Natural killer cell (primary cell): Measurements from ENCODE around the gene RGS21. TPM values are rescaled to one million over a fixed set of nuclear protein-coding genes. Genes with fewer than 3 reads are reported as not detected.

ENCODE experiments used
- ATAC-seq, 3 donors: fragments of 150-1000 bp in 2 of 3; fragments of 200-7000 bp in 1 of 3; cut with Tn5 transposase; 1 replicate in 1 of 3; 2 replicates in 2 of 3; pipeline ENCODE4 v1.10.0; 2021; ENCODE audit warnings: mild to moderate bottlenecking in 2 of 3, moderate library complexity in 2 of 3
- DNase-seq, 2 donors: peaks; one replicate each; pipeline versions ENCODE4 v3.0.0 to v3.0.0-alpha.2; 2013 to 2021; ENCODE audit warnings: mixed read lengths in 1 of 2
- H3K27ac ChIP-seq: one replicate; pipeline ENCODE4 v1.5.1; 2013; ENCODE audit warnings: mild to moderate bottlenecking, low read length
- H3K27me3 ChIP-seq: one replicate; pipeline ENCODE4 v1.6.1; 2013; ENCODE audit warnings: low read length; ENCODE audit not compliant: control insufficient read depth, insufficient read depth
- H3K36me3 ChIP-seq: one replicate; pipeline ENCODE4 v1.6.1; 2013; ENCODE audit warnings: low read length; ENCODE audit not compliant: control insufficient read depth, insufficient read depth
- H3K4me1 ChIP-seq: one replicate; pipeline ENCODE4 v1.6.1; 2013; ENCODE audit warnings: low read length; ENCODE audit not compliant: control insufficient read depth, insufficient read depth
- H3K4me3 ChIP-seq: one replicate; pipeline ENCODE4 v1.5.1; 2013; ENCODE audit warnings: low read length
- H3K9me3 ChIP-seq: one replicate; pipeline ENCODE4 v1.6.1; 2013; ENCODE audit warnings: low read length; ENCODE audit not compliant: control insufficient read depth, insufficient read depth
- H3K27ac Mint-ChIP-seq, 2 donors: one replicate each; pipeline ENCODE4 v1.8.0; 2022; ENCODE audit warnings: mild to moderate bottlenecking in 2 of 2, mixed read lengths in 2 of 2, moderate library complexity in 1 of 2
- H3K27me3 Mint-ChIP-seq, 2 donors: one replicate each; pipeline ENCODE4 v1.8.0; 2022; ENCODE audit warnings: low read depth in 2 of 2, mixed read lengths in 2 of 2
- H3K36me3 Mint-ChIP-seq: one replicate; pipeline ENCODE4 v1.8.0; 2022; ENCODE audit warnings: mixed read lengths
- H3K4me1 Mint-ChIP-seq, 2 donors: one replicate each; pipeline ENCODE4 v1.8.0; 2022; ENCODE audit warnings: mixed read lengths in 2 of 2
- H3K4me3 Mint-ChIP-seq: one replicate; pipeline ENCODE4 v1.8.0; 2022; ENCODE audit warnings: mild to moderate bottlenecking, moderate library complexity, mixed read lengths
- H3K9me3 Mint-ChIP-seq, 2 donors: one replicate each; pipeline ENCODE4 v1.8.0; 2022; ENCODE audit warnings: mixed read lengths in 2 of 2
- WGBS: methylation state at CpG from one replicate; pipeline ENCODE4 v1.1.7; 2013; ENCODE audit warnings: missing lambda C conversion rate; ENCODE audit not compliant: insufficient coverage; 5-methylcytosine and 5-hydroxymethylcytosine counted together
- intact Hi-C: fragments of 100-400 bp; cut with micrococcal nuclease; formaldehyde crosslinking; loops from one replicate; pipeline ENCODE4 v1.14.2; 2022
- total RNA-seq, 4 donors: library from RNA; stranded (reverse); fragments of 120-200 nt in 1 of 4; gene quantifications; one replicate each; pipeline versions ENCODE4 v1.2.3 to v1.2.4, GENCODE V29; 2013 to 2022
- TF ChIP-seq, protein P1 (sequence below): fragments of 200-600 bp; IDR thresholded peaks from one replicate; pipeline ENCODE4 v1.8.0; 2022; ENCODE audit warnings: antibody characterized with exemption

Gene RGS21
- total RNA-seq, 3 donors from 2014 or later (not counting 1 experiment from before 2014, with no cell fraction given): not detected

DNA sequence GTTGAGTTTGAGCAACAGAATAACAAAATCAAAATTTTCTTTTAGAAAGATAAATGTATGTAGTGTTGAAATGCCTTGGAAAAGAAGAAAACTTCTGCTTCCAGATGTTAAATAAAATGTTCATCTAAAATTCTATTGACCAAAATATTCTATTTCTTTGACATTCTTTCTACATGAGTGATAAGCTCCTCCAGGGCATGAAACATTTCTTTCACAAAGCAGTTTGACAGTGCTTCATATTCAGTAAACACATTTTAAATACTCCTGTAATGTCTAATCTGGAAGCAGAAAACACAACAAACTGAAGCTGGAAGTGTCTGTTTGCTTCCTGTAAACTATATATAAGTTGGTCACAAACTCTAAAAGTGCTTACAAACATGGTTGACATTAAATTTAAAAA, 61.5 kb downstream of the RGS21 start:
- H3K27ac Mint-ChIP-seq: no peak overlapping the region
- Histone ChIP-seq H3K9me3 (no peaks in the 10 kb centered on the region), H3K4me1 (no peaks in the 10 kb centered on the region), H3K36me3 (no peaks in the 10 kb centered on the region), H3K27me3 (no peaks in the 10 kb centered on the region), H3K4me3 (no peak overlapping the region), H3K27ac (no peak overlapping the region)
- intact Hi-C loops: no loop called here
- TF ChIP-seq, protein P1, sequence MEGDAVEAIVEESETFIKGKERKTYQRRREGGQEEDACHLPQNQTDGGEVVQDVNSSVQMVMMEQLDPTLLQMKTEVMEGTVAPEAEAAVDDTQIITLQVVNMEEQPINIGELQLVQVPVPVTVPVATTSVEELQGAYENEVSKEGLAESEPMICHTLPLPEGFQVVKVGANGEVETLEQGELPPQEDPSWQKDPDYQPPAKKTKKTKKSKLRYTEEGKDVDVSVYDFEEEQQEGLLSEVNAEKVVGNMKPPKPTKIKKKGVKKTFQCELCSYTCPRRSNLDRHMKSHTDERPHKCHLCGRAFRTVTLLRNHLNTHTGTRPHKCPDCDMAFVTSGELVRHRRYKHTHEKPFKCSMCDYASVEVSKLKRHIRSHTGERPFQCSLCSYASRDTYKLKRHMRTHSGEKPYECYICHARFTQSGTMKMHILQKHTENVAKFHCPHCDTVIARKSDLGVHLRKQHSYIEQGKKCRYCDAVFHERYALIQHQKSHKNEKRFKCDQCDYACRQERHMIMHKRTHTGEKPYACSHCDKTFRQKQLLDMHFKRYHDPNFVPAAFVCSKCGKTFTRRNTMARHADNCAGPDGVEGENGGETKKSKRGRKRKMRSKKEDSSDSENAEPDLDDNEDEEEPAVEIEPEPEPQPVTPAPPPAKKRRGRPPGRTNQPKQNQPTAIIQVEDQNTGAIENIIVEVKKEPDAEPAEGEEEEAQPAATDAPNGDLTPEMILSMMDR: no peak
- H3K9me3 Mint-ChIP-seq: peaks cover 0 to 2% of the 10 kb centered on the region in 2 donors
- H3K27me3 Mint-ChIP-seq: no peaks in the 10 kb centered on the region
- no peak for DNase-seq
- H3K36me3 Mint-ChIP-seq: no peaks in the 10 kb centered on the region
- no peak for ATAC-seq
- H3K4me3 Mint-ChIP-seq: no peak overlapping the region
- no peaks in the 10 kb centered on the region for H3K4me1 Mint-ChIP-seq

DNA sequence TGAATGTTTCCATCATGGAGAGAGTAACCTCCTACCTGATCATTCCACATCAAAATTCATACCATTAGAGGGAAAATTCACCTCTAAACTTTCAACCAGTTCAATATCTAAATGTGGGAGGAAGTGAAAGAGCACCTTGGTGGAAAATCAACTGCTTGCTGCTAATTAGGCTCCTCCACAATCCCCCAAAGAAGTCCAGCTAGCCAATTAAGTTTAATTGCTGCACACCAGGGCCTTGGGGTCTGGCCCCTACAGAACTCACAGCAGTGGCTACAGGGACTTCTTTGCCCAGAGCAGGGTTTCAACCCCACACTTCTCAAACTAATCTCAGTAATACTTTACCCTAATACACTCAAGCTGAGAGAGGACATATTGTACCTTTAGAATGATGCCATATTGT, 62.1 kb downstream of the RGS21 start:
- no peaks in the 10 kb centered on the region for H3K9me3 ChIP-seq
- no peak overlapping the region for H3K27ac Mint-ChIP-seq
- no peak overlapping the region for H3K4me3 Mint-ChIP-seq
- H3K4me3 ChIP-seq: no peak overlapping the region
- H3K36me3 Mint-ChIP-seq: no peaks in the 10 kb centered on the region
- H3K4me1 ChIP-seq: no peaks in the 10 kb centered on the region
- no peaks in the 10 kb centered on the region for H3K4me1 Mint-ChIP-seq
- H3K36me3 ChIP-seq: no peaks in the 10 kb centered on the region
- no peak overlapping the region for H3K27ac ChIP-seq
- no peaks in the 10 kb centered on the region for H3K27me3 ChIP-seq
- peaks cover 0 to 2% of the 10 kb centered on the region in 2 donors for H3K9me3 Mint-ChIP-seq
- no peak for DNase-seq
- TF ChIP-seq, protein P1: no peak
- intact Hi-C loops: no loop called here
- no peak for ATAC-seq
- H3K27me3 Mint-ChIP-seq: no peaks in the 10 kb centered on the region

DNA sequence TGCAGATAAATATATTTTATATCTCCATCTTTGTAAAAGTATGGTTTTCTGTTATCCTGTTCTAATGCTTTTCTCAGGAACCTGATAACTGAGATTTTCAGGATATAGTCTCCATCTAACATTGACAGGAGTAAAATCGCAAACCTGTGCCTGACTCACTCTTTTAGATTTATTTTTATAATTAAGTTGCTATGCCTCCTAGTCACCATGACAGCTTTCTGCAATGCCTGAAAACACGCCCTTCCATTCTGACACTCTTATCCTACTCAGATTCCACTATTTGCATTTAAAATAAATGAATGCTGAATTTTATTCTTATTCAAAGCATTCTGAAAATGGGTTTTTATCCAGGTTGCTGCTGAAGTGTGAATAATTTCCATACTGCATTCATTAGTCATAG, 62.8 kb downstream of the RGS21 start:
- Mint-ChIP-seq H3K27me3 (no peaks in the 10 kb centered on the region), H3K36me3 (no peaks in the 10 kb centered on the region), H3K4me3 (no peak overlapping the region), H3K27ac (no peak overlapping the region), H3K9me3 (peaks cover 0 to 2% of the 10 kb centered on the region in 2 donors), H3K4me1 (no peaks in the 10 kb centered on the region)
- Histone ChIP-seq H3K9me3 (no peaks in the 10 kb centered on the region), H3K4me1 (no peaks in the 10 kb centered on the region), H3K27me3 (no peaks in the 10 kb centered on the region), H3K4me3 (no peak overlapping the region), H3K27ac (no peak overlapping the region), H3K36me3 (no peaks in the 10 kb centered on the region)
- 89% methylated on average over 1 of the region's 2 CpGs for WGBS
- DNase-seq: no peak
- intact Hi-C loops: no loop called here
- TF ChIP-seq, protein P1: no peak
- ATAC-seq: no peak

DNA sequence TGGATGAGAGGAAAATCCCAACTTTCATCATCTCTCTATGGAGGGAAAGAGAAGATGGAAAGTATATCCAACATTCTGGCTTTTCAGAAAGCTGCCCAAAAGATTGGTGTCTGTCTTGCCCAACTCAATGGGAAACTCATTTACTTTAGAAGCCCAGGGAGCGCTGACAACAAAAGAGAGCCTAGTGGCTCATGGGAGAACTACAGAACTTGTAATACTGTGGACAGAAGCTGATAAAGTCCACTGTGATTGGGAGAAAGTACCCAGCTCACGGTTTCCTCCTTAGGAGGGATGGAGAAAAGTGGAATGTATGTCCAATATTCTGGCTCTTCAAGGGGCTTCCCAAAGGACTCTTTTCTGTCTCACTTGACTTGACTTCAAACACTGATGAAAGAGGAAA, 66.0 kb downstream of the RGS21 start:
- WGBS: 87% methylated on average over 2 of the region's 2 CpGs
- TF ChIP-seq, protein P1: no peak
- no peaks in the 10 kb centered on the region for H3K36me3 Mint-ChIP-seq
- H3K9me3 Mint-ChIP-seq: peaks cover 2 to 5% of the 10 kb centered on the region in 2 donors
- H3K9me3 ChIP-seq: no peaks in the 10 kb centered on the region
- no peaks in the 10 kb centered on the region for H3K27me3 Mint-ChIP-seq
- no peaks in the 10 kb centered on the region for H3K4me1 ChIP-seq
- intact Hi-C loops: no loop called here
- no peaks in the 10 kb centered on the region for H3K27me3 ChIP-seq
- H3K36me3 ChIP-seq: no peaks in the 10 kb centered on the region
- DNase-seq (no peak), ATAC-seq (no peak)
- H3K4me3 Mint-ChIP-seq: no peak overlapping the region
- H3K4me3 ChIP-seq: no peak overlapping the region
- no peak overlapping the region for H3K27ac ChIP-seq
- no peaks in the 10 kb centered on the region for H3K4me1 Mint-ChIP-seq
- H3K27ac Mint-ChIP-seq: no peak overlapping the region
